Stromal cell of bone marrow (primary cell): ENCODE measurements around the gene ASTN1.
A peak's percentile ranks its signal among the peaks of the same experiment; 100 is the strongest.

Experiments used
- DNase-seq: peaks from one replicate; pipeline ENCODE4 v3.0.0-alpha.2; 2012; ENCODE audit warnings: low read depth

The ASTN1 gene

GRCh38 chr1:176837708-176838107 is 326.8 kb downstream of the ASTN1 start:
- no peak for DNase-seq

GRCh38 chr1:176831150-176831549 is 333.4 kb downstream of the ASTN1 start:
- DNase-seq = no peak

- no peak for DNase-seq
Observed at GRCh38 chr1:176829261-176829660, 335.3 kb downstream of the ASTN1 start.

- no peak for DNase-seq
Observed at GRCh38 chr1:176826265-176826664, 338.2 kb downstream of the ASTN1 start.

GRCh38 chr1:176820391-176821031 is 344.0 kb downstream of the ASTN1 start:
- peak; percentile 8 for DNase-seq

GRCh38 chr1:176816232-176816631 is 348.3 kb downstream of the ASTN1 start:
- no peak for DNase-seq

- DNase-seq = no peak
Observed at GRCh38 chr1:176815621-176816020, 348.9 kb downstream of the ASTN1 start.

- no peak for DNase-seq
Observed at GRCh38 chr1:176811511-176812288, 352.8 kb downstream of the ASTN1 start.

GRCh38 chr1:176809292-176809691 is 355.2 kb downstream of the ASTN1 start:
- DNase-seq = no peak
